Activated CD4-positive, CD25-positive, alpha-beta regulatory T cell (primary cell): ENCODE measurements around the gene FHOD1.

Experiments
- DNase-seq, 4 experiments: peaks; one replicate each; lab custom pipeline; 2025; lab: John Stamatoyannopoulos, UW

Gene FHOD1

DNA sequence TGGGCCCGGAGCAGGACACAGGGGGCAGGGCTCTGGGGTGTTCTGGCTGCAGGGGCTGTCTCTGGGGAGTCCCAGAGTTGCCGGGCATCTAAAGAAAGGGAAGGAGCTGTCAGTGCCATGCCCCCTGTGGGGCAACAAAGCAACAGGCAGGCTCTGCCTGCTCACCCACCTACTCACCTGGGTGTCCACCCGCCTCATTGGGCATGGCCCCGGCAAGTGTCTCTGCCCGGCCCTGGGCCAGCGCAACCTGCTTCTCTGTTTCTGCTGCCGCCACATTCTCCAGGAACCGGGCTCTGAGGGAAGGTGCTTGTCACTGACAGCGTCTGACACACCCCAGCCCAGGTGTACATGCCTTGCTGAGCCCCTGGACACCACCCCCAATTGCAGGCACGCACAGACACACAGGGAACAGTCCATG is 13.1 kb downstream of the FHOD1 start:
- DNase-seq, result no peak

DNA sequence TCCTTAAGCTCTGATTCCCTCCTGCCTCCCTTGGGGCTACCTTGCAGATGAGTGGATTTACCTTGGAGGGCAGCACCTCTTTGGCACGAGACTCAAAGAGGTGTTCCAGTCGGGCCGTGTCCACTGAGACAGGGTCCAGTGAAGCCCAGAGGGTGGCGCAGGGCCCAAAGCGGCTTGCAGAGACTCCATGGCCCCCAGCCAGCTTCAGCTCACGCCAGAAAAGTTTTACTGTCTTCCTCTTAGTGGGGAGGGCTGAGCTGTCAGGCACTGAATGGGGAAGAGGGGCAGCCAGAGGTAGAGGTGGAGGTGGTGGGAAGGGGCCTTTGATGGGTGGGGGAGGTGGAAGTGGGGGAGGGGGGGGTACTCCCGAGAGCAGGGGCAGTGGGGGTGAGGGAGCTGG is 13.7 kb downstream of the FHOD1 start:
- DNase-seq, result no peak

GRCh38 chr16:67230809-67231660 is 16.2 kb downstream of the FHOD1 start:
- no peak for DNase-seq

- DNase-seq, result no peak
Observed at GRCh38 chr16:67229906-67230808, 17.1 kb downstream of the FHOD1 start.

DNA sequence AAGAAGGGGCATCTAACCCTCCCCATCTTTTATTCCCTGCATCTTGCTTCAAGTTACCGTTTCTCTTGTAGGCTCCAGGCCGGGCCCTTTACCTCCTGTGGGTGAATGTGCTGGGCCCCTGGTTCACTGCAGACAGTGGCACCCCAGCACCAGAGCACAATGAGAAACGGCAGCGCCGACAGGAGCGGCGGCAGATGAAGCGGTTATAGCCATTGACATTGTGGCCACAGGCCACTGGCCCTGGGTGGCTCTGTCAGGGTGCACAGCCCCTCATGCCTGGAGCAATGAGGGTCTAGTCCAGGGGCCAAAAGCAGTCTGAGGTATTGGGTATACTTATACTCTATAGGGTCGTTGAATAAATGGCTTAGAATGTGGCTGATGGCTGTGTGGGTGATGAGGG is 18.4 kb downstream of the FHOD1 start:
- DNase-seq, result no peak

- DNase-seq, result no peak
Observed at GRCh38 chr16:67228034-67228785, 19.1 kb downstream of the FHOD1 start.

DNA sequence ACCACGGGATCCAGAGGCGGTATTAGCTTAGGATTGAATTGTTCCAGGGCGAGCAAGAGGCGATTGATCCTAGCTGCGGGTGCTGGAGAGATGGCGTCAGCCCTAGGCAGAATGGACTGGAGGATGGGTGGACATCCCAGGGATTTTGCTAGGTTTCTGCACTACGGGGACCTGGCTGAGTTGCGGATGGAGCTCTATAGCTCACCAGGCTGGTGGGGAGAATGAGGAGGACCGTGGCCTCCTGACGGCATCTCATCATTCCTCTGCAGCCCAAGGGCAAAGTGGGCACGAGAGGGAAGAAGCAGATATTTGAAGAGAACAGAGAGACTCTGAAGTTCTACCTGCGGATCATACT is 19.7 kb downstream of the FHOD1 start:
- DNase-seq, result no peak

GRCh38 chr16:67226804-67227566 is 20.3 kb downstream of the FHOD1 start, which contains the start of gene TMEM208:
TSS of gene TMEM208 (plus strand) at chr16:67227130. CDS start at chr16:67227219, 89 bp downstream.
- peak; percentile 93 to 98 (median 94) for DNase-seq

- DNase-seq, result no peak
Observed at GRCh38 chr16:67226295-67226803, 20.9 kb downstream of the FHOD1 start.

GRCh38 chr16:67223992-67224391 is 23.3 kb downstream of the FHOD1 start:
- DNase-seq, result no peak

- no peak for DNase-seq
Observed at GRCh38 chr16:67216612-67217490, 30.4 kb downstream of the FHOD1 start.

GRCh38 chr16:67215706-67216105 is 31.6 kb downstream of the FHOD1 start:
- DNase-seq, result no peak

DNA sequence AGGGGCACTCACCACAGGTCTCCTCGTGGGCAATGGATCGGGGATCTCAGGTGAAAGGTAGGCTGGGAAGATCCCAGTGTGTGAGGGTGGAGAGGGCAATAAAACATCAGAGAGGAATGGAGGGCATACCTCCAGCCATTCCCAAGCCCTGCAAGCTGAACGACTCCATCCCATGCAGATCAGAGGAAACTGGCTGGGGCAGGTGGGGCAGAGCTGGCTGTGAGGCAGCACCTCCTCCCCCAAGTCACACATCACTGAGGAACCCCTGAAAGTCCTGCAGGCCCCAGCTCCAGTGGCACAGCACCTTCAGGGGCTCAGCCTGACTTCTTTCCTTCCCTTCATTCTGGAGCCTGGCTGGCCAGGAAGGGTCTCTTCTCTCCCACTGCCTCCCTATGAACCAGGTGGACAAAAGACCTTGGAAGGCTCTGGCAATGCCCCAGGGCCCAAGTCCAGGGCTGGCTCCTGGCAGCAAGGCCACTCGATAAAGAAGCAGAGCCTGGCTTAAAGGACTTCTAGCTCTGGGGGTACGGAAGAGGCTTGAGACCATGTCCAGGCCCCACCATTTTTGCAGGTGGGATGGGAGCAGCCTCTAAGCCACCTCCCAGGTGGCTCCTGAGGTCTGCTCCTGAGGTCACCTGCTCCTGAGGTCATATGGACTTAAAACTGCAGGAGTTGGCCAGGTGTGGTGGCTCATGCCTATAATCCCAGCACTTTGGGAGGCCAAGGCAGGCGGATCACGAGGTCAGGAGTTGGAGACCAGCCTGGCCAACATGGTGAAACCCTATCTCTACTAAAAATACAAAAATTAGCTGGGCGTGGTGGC is 33.9 kb downstream of the FHOD1 start:
- no peak for DNase-seq

DNA sequence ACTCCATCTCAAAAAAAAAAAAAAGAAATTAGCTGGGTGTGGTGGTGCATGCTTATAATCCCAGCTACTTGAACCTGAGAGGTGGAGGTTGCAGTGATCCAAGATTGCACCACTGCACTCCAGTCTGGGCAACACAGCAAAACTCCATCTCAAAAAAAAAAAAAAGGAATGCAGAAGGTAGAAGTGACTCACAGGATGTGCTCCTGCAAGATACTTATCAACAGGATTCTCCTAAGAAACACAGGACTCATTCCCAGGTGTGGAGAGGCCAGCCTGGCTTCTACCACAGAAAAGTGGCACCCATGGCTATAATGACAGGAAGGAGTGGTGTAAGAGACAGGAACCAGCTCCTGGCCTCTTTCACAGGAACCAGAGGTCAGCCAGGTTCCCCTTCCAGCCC is 34.5 kb downstream of the FHOD1 start:
- DNase-seq, result no peak

DNA sequence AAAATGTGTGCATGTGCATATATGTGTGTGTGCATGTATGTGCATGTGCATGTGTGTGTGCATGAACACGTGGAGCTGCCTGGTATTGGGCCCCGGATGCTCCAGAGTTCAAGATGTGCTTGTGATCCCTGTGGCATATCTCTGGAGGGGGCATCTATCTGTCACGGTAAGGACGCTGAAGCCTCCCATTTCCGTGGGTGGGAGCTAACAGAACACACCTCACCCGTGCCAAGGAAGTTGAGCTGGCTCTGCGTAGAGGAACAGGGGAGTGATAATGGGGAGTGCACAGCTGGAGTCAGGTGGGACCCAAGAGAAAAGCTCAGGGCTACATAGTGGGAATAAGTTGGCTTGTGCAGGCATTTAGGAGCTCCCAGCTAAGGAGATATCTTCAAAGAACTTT is 35.6 kb downstream of the FHOD1 start:
- DNase-seq, result no peak

DNA sequence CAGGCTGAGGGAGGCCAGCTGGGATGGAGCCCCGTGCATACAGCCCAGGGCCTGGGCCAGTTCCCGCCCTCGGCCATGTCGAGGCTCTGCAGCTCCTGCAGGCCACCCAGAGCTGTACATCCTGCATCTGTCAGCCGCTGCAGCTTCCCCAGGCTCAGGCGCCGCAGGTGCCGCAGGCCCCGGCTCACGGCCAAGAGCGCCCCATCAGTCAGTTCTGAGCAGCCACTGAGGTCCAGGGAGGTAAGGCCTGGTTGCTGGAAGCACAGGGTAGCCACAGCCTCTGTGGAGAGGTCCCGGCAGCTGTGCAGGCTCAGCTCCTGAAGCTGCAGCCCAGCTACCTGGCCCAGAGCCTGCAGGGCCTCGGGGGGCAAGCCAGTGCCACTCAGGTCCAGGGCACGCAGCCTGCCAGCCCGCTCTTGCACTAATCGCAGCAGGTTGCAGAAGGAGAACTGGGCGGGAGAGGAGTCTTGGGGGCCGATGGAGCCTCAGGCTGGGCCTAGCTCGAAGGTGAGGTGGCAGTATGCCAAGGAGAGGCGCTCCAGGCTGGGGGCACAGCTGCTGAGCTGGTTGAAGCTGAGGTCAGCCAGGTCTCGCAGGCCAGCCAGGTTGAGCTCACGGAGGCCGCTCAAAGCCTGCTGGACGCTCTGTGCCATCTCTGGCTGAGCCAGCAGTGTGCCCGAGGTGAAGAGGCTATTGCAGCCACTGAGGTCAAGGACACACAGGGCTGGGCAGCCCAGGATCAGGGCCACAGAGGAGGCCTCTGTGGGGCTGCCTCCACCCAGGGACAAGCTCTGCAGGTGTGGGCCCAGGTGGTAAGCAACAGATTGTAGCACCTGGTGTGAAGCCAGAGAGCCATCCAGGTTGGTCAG is 37.0 kb downstream of the FHOD1 start:
- no peak for DNase-seq

DNA sequence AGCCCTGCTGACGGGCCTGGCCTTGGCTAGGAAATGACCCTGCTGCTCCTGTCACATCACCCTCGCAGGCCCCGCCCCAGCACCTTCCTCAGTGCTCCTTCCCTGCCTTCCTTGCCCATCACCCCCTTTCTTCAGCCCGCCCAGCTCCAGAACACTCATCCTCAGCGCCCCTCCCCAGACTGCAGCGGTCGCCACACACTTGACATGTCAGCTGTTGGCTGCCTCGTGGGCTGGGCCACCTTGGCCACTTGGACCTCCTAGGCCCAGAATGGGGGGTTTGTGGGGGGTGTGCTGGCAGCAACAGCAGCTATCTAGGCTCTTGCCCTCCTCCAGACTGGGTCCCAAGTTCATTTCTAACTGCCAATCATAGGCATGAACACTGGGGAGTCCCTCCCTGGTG is 37.7 kb downstream of the FHOD1 start:
- no peak for DNase-seq

GRCh38 chr16:67208154-67208896 is 39.0 kb downstream of the FHOD1 start:
- no peak for DNase-seq
